ENCODE results near the gene PTOV1. TPM values are rescaled to one million over a fixed set of nuclear protein-coding genes. Genes with fewer than 3 reads are reported as not detected.

The PTOV1 gene
- total RNA-seq, 4 donors from 2014 or later: 46.2 to 156 (median 82.0) TPM

DNA sequence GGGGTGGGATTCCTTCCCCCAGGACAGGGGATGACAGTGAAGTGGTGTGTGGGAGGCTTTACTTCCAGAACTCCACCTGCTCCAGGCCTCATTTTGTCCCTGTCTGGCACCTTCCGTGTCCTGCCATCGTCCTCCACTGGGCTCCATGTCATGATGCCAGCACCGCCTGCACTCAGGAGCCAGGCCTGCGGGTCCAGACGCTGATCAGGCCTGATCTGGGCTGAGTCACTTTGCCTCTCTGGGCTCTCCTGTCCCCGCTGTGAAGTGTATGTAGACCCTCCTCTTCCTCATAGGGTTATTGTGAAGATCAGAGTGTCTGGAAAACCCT is 47.5 kb upstream of the PTOV1 start:
- no peaks in the 10 kb centered on the region for H3K9me3 ChIP-seq
- no peak overlapping the region for H3K4me3 ChIP-seq
- no peak for DNase-seq
- H3K4me1 ChIP-seq: peaks cover 0 to 5% of the 10 kb centered on the region in 2 donors
- TF ChIP-seq, protein P1, sequence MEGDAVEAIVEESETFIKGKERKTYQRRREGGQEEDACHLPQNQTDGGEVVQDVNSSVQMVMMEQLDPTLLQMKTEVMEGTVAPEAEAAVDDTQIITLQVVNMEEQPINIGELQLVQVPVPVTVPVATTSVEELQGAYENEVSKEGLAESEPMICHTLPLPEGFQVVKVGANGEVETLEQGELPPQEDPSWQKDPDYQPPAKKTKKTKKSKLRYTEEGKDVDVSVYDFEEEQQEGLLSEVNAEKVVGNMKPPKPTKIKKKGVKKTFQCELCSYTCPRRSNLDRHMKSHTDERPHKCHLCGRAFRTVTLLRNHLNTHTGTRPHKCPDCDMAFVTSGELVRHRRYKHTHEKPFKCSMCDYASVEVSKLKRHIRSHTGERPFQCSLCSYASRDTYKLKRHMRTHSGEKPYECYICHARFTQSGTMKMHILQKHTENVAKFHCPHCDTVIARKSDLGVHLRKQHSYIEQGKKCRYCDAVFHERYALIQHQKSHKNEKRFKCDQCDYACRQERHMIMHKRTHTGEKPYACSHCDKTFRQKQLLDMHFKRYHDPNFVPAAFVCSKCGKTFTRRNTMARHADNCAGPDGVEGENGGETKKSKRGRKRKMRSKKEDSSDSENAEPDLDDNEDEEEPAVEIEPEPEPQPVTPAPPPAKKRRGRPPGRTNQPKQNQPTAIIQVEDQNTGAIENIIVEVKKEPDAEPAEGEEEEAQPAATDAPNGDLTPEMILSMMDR (IDR thresholded peaks at IDR 0.05): no peak
- TF ChIP-seq POLR2A (IDR thresholded peaks at IDR 0.05): no peak
- no peaks in the 10 kb centered on the region for H3K36me3 ChIP-seq
- no peak overlapping the region for H3K27ac ChIP-seq
- intact Hi-C loops (cut with DNase I; ENCODE audit: low total_unique reads): no loop called here
- H3K27me3 ChIP-seq: no peaks in the 10 kb centered on the region

- Histone ChIP-seq H3K36me3 (no peaks in the 10 kb centered on the region), H3K27me3 (no peaks in the 10 kb centered on the region), H3K4me1 (peaks cover 0 to 8% of the 10 kb centered on the region in 2 donors), H3K9me3 (no peaks in the 10 kb centered on the region), H3K27ac (no peak overlapping the region), H3K4me3 (no peak overlapping the region)
- TF ChIP-seq, protein P1 (IDR thresholded peaks at IDR 0.05): no peak
- no peak for TF ChIP-seq POLR2A (IDR thresholded peaks at IDR 0.05)
- intact Hi-C loops (cut with DNase I; ENCODE audit: low total_unique reads): loop anchor here (5.0 kb wide), 1 partner anchor 39 kb away; the partner anchor contains the start of gene AP2A1
- no peak for DNase-seq
These were observed 44.9 kb upstream of the PTOV1 start for GRCh38 chr19:49805822-49806619.

- H3K27me3 ChIP-seq: no peaks in the 10 kb centered on the region
- no peak for DNase-seq
- TF ChIP-seq POLR2A (IDR thresholded peaks at IDR 0.05): no peak
- TF ChIP-seq, protein P1 (IDR thresholded peaks at IDR 0.05): no peak
- no peaks in the 10 kb centered on the region for H3K36me3 ChIP-seq
- H3K4me3 ChIP-seq: no peak overlapping the region
- peaks cover 0 to 8% of the 10 kb centered on the region in 2 donors for H3K4me1 ChIP-seq
- intact Hi-C loops (cut with DNase I; ENCODE audit: low total_unique reads): loop anchor here (5.0 kb wide), 1 partner anchor 39 kb away; the partner anchor contains the start of gene AP2A1
- no peaks in the 10 kb centered on the region for H3K9me3 ChIP-seq
- H3K27ac ChIP-seq: no peak overlapping the region
These were observed 44.4 kb upstream of the PTOV1 start for GRCh38 chr19:49806620-49806959.

GRCh38 chr19:49807058-49807903 is 43.7 kb upstream of the PTOV1 start:
- no peak for DNase-seq
- peaks cover 0 to 4% of the 10 kb centered on the region in 2 donors for H3K4me1 ChIP-seq
- no peaks in the 10 kb centered on the region for H3K36me3 ChIP-seq
- no peak overlapping the region for H3K4me3 ChIP-seq
- H3K27ac ChIP-seq: no peak overlapping the region
- no peaks in the 10 kb centered on the region for H3K27me3 ChIP-seq
- intact Hi-C loops (cut with DNase I; ENCODE audit: low total_unique reads): loop anchor here (5.0 kb wide), 1 partner anchor 40 kb away; the partner anchor contains the start of gene AP2A1
- no peaks in the 10 kb centered on the region for H3K9me3 ChIP-seq
- TF ChIP-seq POLR2A (IDR thresholded peaks at IDR 0.05): no peak
- TF ChIP-seq, protein P1 (IDR thresholded peaks at IDR 0.05): no peak
